ENCODE results near the gene CRADD.

GRCh38 chr12:93876360-93876759 lies 199.2 kb downstream of the CRADD start:
- TF ChIP-seq CTCF (IDR thresholded peaks at IDR 0.05 in 8 of 11, conservative IDR thresholded peaks at IDR 0.05 in 3 of 11) (no peak), POLR2A (IDR thresholded peaks at IDR 0.05) (no peak), POLR2AphosphoS5 (IDR thresholded peaks at IDR 0.05) (no peak)
